ENCODE results near the gene GDF11. TPM values are rescaled to one million over a fixed set of nuclear protein-coding genes. Genes with fewer than 3 reads are reported as not detected.

The GDF11 gene
- total RNA-seq, 2 donors from 2014 or later = 8.1 to 8.6 TPM

- Histone ChIP-seq H3K27me3 (no peaks in the 10 kb centered on the region), H3K9me3 (no peaks in the 10 kb centered on the region), H3K27ac (no peak overlapping the region), H3K36me3 (peaks cover 22% of the 10 kb centered on the region), H3K4me1 (no peaks in the 10 kb centered on the region), H3K4me3 (no peak overlapping the region)
- no peak for TF ChIP-seq CTCF (IDR thresholded peaks at IDR 0.05)
- DNase-seq (ENCODE audit: low spot score) = no peak
Measured at GRCh38 chr12:55765736-55766290, 22.9 kb downstream of the GDF11 start.

GRCh38 chr12:55767156-55767555 is 24.2 kb downstream of the GDF11 start:
- Histone ChIP-seq H3K27me3 (no peaks in the 10 kb centered on the region), H3K4me3 (no peak overlapping the region), H3K27ac (no peak overlapping the region), H3K4me1 (no peaks in the 10 kb centered on the region), H3K9me3 (no peaks in the 10 kb centered on the region), H3K36me3 (peaks cover 32% of the 10 kb centered on the region)
- DNase-seq (ENCODE audit: low spot score) = no peak
- no peak for TF ChIP-seq CTCF (IDR thresholded peaks at IDR 0.05)

- no peak for DNase-seq (ENCODE audit: low spot score)
- no peaks in the 10 kb centered on the region for H3K4me1 ChIP-seq
- no peak overlapping the region for H3K4me3 ChIP-seq
- H3K9me3 ChIP-seq = no peaks in the 10 kb centered on the region
- peaks cover 25% of the 10 kb centered on the region for H3K36me3 ChIP-seq
- H3K27me3 ChIP-seq = no peaks in the 10 kb centered on the region
- H3K27ac ChIP-seq = no peak overlapping the region
- no peak for TF ChIP-seq CTCF (IDR thresholded peaks at IDR 0.05)
Measured at GRCh38 chr12:55771736-55772135, 28.8 kb downstream of the GDF11 start.

DNA sequence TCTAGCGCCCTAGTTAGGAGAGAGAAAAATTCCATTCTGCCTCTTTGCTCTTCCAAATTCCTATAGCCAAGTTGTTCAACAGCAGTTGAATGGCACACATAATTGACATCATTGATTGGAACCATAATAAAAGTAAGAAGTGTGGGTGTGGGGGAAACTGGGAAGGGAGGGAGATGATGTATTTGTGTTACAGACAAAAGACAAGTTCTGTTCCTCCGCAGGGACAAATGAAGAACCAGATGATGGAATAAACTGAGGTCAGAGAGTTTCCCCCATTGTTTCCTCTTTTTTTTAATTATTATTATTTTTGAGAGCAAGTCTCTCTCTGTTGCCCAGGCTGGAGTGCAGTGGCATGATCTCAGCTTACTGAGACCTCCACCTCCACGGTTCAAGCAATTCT is 34.9 kb downstream of the GDF11 start:
- no peak for DNase-seq (ENCODE audit: low spot score)
- Histone ChIP-seq H3K36me3 (peaks cover 57% of the 10 kb centered on the region), H3K9me3 (no peaks in the 10 kb centered on the region), H3K27ac (no peak overlapping the region), H3K4me1 (no peaks in the 10 kb centered on the region), H3K27me3 (no peaks in the 10 kb centered on the region), H3K4me3 (no peak overlapping the region)
- no peak for TF ChIP-seq CTCF (IDR thresholded peaks at IDR 0.05)

DNA sequence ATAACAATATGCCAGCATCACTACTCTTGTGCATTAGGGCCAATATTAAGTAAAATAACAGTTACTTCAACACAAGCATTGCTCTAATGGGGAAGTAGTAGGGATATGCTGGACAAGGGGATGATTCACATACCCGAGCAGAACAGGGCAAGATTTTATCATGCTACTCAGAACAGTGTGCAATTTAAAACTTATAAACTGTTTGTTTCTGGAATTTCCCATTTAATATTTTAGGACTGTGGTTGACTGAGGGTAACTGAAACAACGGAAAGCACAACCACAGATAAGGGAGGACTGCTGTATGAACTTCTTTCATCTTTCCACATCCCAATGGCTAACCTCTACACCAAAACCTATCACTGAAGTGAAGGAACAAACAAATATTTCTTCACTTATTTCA is 37.8 kb downstream of the GDF11 start:
- Histone ChIP-seq H3K27me3 (no peaks in the 10 kb centered on the region), H3K4me3 (no peak overlapping the region), H3K36me3 (peaks cover 83% of the 10 kb centered on the region), H3K9me3 (no peaks in the 10 kb centered on the region), H3K27ac (no peak overlapping the region), H3K4me1 (no peaks in the 10 kb centered on the region)
- no peak for TF ChIP-seq CTCF (IDR thresholded peaks at IDR 0.05)
- no peak for DNase-seq (ENCODE audit: low spot score)

DNA sequence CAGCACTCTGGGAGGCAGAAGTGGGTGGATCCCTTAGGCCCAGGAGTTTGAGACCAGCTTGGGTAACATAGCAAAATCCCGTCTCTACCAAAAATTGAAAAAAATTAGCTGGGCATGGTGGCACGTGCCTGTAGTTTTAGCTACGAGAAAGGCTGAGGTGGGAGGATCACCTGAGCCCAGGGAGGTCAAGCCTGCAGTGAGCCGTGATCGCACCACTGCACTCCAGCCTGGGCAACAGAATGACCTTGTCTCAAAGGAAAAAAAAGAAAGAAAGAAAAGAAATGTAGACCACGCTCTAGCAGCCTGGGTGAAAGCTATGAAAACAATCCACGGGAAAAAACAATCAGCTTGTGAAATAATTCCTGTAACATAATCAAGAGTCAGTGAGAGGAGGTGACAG is 45.6 kb downstream of the GDF11 start:
- H3K4me3 ChIP-seq = no peak overlapping the region
- no peaks in the 10 kb centered on the region for H3K9me3 ChIP-seq
- no peaks in the 10 kb centered on the region for H3K4me1 ChIP-seq
- peaks cover 65% of the 10 kb centered on the region for H3K36me3 ChIP-seq
- H3K27me3 ChIP-seq = no peaks in the 10 kb centered on the region
- no peak for TF ChIP-seq CTCF (IDR thresholded peaks at IDR 0.05)
- DNase-seq (ENCODE audit: low spot score) = no peak
- H3K27ac ChIP-seq = no peak overlapping the region

All from right atrium auricular region (tissue), 2 donors.